HT1080 (cell line): Measurements from ENCODE around the gene EBLN1. TPM values are rescaled to one million over a fixed set of nuclear protein-coding genes. Genes with fewer than 3 reads are reported as not detected.
"Not testable (repeated sequence)": the region's sequence is repeated elsewhere in the genome, so short reads cannot be mapped to it uniquely, and the experiment has no call there.

Experiments
- DNase-seq: peaks from one replicate; pipeline ENCODE4 v3.0.0-alpha.2; 2015; ENCODE audit warnings: low read depth
- total RNA-seq: library from RNA; depleted of rRNA; stranded (reverse); fragments of >200 nt; shearing (Covaris generic); gene quantifications from 2 replicates; pipeline ENCODE4 v1.2.3, GENCODE V29; 2014

The EBLN1 gene
- total RNA-seq, 1 experiment from 2014 or later = 0.29 TPM

DNA sequence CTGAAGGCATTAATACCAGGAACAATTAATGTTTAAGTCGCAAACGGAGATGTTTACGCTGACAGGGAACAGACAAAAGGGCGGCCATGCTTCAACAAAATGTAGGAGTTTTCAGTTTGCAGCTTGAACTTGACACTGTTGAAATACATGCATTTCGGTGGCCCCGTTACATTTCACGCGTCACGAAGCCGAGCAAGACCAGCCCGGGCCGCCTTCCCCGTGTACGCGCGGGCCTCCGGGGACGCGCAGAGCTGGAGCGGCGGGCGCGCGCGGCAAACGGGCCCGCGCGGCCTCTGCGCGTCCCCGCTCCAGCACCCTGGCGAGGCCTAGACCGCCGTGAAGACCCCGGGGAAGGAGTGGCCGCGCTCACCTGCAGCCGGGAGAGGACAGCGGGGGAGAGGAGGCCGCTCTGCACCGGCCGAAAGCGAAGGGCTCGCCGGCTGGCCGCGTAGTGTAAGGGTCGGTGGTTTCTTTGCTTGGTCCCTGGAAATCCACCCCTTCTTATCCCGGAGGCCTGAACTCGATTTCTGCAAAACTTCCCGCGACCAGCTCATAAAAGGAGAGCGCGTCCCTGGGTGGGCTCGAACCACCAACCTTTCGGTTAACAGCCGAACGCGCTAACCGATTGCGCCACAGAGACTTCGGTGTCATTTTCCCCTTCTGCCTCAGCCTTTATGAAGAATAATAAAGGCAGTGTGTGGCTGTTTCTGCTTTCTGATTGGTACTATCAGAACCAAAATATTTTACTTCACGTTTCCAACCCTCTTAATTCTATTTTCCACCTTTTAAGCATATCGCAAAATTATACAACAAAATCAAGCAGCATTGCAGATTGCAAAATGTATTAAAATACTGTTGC, 11.4 kb upstream of the EBLN1 start:
- peak; percentile 95 for DNase-seq

DNA sequence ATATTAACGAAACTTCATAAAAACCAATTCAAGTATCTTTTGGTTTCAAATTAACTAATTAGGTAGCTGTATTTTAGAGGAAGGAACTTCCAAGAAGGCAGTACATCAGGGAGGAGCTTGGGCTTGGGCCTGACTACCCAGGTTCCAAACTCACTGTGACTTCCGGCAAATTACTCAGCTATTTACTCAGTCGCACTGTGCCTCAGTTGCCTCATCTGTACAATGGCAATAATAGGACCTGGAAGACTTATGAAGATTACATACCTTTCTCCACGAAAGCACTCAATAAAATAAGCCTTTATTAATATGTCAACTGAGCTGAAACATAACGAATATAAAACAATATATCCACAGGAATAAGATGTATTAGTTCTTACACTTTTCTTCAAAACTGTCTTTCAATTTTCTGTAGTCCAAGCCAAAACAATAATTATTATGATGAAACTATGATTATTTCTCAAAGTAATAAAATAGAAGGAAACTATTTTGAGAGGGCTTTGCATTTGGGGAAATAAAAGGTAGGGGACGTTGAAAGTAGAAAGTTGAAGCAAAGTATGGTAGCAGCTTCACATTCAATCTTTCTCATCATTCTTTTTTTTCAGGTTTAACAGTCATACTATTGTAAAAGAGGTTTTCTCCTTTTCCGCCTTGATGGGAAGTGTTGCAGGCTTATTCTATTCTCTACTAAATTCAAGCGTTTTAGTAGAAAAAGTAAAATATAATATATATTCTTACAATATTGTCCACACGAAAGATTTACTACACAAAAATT, 10.5 kb upstream of the EBLN1 start:
- DNase-seq = no peak

- DNase-seq = no peak
Measured at GRCh38 chr10:22226599-22226998, 8.8 kb upstream of the EBLN1 start.

- no peak for DNase-seq
Measured at GRCh38 chr10:22222236-22223190, 4.7 kb upstream of the EBLN1 start.

DNA sequence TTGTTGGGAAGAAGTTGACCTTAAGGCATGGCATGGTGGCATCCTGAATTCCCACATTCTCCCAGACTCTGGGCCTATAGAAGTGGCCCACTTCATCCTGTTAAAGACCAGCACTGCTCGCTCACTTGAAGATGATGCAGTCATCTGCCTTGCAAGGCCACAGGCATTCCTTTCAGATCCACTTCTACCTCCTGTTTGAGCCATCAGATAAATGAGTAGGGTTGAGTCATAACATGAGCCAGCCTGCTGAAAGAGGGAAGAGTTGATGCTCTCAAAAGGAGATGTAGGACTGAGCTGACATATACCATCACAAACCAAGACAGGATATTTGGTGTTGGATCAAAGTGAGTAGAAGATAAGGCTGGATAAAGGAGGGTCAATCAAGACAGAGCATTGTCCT, 1.5 kb upstream of the EBLN1 start:
- peak; percentile 81 for DNase-seq

DNA sequence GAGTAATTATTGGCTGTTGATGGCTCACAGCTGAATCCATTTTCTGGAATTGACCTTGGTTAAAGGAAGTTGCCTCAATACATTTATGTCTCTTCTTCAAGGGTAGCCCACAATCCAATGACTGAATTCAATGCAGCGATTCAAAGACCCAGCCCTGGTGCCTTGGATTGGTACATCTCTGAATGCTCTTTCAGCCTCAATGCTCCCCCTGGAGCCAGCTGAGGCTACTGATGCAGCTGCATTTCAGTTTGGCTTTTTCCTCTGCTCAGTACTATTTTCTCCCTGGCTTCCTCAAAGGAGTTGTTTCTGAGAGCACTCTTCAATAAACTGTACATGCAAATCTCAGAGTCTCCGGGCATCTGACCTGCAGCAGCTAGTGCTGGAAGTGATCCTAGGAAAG, 633 bp upstream of the EBLN1 start:
- no peak for DNase-seq

DNA sequence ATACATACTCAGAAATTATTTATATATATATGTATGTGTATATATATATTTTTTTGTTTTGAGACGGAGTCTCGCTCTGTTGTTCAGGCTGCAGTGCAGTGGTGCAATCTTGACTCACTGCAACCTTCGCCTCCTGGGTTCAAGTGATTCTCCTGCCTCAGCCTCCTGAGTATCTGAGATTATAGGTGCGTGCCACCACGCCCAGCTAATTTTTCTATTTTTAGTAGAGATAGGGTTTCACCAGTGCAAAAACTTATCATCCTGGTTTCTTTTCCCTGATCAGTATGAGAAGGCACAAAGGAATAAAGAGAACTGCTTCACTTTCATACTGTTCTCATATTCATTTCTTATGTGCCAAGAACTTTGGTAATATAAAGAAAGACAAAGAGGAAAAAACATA, 731 bp downstream of the EBLN1 start:
- DNase-seq = not testable (repeated sequence)

GRCh38 chr10:22210267-22210666, 7.5 kb downstream of the EBLN1 start:
- no peak for DNase-seq

GRCh38 chr10:22193945-22194344, 23.9 kb downstream of the EBLN1 start:
- no peak for DNase-seq

DNA sequence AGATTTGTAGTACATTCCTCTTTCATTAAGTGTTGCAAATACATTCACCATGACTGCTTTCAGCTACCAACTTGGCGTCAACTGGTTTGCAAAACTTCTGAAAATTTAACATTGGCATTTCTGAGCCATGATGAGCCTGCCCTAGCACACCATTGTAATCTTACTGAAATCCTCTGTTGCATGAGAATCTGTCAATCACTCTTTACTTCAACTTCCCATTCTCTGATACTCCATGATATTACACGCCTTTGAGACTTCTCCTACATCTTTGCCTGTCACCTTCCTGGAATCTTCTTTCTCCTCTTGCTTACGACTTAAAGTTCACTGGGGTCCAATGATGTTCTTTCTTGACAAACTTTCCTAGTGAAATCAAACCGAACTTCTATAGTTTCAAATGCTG, 32.2 kb downstream of the EBLN1 start:
- no peak for DNase-seq

DNA sequence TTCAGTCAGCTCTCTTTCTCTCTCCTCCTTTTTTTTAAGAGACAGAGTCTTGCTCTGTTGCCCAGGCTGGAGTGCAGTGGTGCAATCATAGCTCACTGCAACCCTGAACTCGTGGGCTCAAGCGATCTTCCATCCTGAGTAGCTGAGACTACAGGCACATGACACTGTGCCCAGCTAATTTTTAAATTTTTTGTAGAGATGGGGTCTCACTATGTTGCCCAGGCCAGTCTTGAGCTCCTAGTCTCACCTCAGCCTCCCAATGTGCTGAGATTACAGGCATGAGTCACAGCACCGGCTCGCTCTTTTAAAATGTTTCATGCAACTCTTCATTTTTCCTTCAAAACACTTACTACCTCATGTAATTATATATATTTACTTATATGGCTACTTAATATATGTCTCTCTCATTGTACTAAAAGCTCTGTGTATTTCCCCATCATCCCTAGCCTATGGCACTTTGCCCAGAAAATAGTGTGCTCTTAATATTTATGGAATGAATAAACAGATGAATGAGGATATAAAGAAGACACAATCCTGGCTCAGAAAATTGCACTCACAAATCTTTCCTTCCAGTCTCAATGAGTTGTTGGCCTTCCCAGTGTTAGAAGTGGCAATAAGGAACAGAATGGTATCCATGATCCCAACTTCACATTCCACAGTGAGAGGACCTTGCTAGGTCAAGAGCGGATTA, 33.9 kb downstream of the EBLN1 start:
- DNase-seq = no peak

DNA sequence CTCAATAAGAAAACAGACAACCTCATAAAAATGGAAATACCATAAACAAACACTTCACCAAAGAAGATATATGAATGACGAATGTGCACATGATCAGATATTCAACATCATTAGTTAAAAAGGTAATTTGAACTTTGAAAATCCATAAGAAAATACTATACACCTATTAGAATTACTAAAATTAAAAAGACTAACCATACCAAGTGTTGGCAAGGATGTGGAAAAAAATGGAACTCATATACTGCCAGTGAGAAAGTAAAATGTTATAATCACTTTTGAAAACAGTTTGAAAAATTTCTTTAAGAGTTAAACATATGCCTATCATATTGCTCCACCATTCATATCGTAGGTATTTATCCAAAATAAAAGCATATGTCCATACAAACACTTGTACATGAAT, 37.1 kb downstream of the EBLN1 start:
- DNase-seq = no peak

DNA sequence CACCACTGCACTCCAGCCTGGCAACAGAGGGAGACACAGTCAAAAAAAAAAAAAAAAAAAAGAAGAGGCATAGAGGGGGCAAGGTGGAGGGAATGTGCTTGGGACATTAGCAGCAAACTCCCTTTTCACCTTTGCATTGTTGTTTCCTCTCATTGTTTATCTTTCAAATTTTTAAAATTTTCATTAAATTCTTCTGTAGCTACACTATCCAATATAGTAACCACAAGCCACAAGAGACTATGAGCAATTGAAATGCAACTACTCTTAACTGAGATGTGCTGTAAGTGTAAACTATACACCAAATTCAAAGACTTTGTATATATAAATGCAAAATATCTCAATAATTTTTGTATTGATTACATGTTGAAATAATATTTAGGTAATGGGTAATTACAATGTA, 43.4 kb downstream of the EBLN1 start:
- DNase-seq = no peak

DNA sequence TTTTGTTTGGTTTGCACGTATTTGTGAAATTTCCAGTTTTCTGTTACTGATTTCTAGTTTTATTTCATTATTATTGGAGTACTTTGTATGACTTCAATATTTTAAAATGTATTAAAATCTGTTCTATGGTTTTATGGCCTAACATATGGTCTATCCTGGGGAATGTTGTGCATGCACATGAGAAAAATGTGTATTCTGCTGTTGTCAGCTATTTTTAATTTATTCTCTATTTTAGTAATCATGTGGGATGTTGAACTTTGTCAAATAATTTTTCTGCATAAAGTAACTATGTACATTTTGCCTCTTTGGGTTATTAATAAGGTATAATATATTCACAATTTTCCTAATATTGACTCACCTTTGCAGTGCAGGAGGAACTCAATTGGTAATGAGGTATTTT, 46.7 kb downstream of the EBLN1 start:
- no peak for DNase-seq

DNA sequence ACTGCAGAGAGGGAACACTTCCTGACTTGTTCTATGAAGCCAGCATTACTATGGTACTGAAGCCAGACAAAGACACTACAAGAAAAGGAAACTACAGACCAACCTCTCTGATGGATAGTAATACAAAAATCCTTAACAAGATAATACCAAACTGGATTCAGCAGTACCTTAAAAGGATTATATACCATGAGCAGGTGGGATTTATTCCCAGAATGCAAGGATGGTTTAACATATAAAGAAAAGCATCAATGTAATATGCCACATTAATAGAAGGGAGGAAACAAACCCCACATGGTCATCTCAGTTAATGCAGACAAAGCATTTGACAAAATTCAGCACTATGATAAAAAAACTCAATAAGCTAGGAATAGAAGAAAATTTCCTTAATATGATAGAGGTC, 47.2 kb downstream of the EBLN1 start:
- no peak for DNase-seq

DNA sequence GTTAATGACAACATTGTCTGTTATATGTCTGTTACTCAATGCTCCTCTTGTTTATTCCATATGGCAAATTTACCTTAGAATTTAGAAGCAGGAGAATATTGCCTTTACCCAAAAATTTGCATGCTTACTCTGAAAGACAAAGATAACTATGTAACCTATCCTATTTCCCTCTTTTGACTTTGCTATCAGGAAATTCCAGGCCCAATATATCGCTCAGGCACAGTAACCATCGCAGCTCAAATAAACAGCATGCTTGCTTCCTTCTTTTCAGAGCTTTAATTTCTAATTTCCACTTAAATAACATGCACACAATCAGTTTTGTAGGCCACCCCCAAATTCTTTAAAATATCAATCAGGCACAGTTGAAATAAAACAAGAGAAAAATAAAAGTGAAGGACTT, 57.8 kb downstream of the EBLN1 start:
- no peak for DNase-seq

DNA sequence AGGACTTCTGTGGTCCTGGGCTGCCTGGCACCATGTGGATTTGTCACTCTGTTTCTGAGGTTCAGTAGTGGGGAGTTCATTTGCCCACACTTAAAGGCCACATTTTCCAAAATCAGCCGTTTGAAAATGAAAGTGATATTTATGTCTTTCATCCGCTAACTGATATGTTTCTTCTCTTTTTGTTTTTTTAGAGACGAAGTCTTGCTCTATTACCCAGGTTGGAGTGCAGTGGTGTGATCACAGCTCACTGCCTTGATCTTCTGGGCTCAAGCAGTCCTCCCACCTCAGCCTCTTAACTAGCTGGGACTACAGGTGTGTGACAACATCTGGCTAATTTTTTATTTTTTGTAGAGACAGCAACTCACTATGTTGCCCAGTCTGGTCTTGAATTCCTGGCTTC, 58.6 kb downstream of the EBLN1 start:
- no peak for DNase-seq
